GM10248 (cell line): Measurements from ENCODE around the gene SLC2A4RG.

Source experiments
- CTCF ChIA-PET: fragments of 300-600 bp; sonication (Branson Sonifier 250); formaldehyde crosslinking; extraction: SDS; loops from one replicate; lab custom pipeline; 2021; ENCODE audit warnings: antibody characterized with exemption; lab: Yijun Ruan, JAX
- POLR2A ChIA-PET: fragments of 350-650 bp; sonication (Branson Sonifier 250); formaldehyde crosslinking; extraction: SDS; loops from one replicate; lab custom pipeline; 2020; ENCODE audit warnings: antibody characterized with exemption; lab: Yijun Ruan, JAX
- DNase-seq: peaks from one replicate; pipeline ENCODE4 v3.0.0; 2012; ENCODE audit errors: extremely low spot score
- TF ChIP-seq, protein P1 (sequence below): IDR thresholded peaks from 2 replicates; pipeline ENCODE4 v1.5.1; 2012; ENCODE audit warnings: mild to moderate bottlenecking, low read depth; ENCODE audit errors: extremely low read depth, missing control alignments, control extremely low read depth

The SLC2A4RG gene

DNA sequence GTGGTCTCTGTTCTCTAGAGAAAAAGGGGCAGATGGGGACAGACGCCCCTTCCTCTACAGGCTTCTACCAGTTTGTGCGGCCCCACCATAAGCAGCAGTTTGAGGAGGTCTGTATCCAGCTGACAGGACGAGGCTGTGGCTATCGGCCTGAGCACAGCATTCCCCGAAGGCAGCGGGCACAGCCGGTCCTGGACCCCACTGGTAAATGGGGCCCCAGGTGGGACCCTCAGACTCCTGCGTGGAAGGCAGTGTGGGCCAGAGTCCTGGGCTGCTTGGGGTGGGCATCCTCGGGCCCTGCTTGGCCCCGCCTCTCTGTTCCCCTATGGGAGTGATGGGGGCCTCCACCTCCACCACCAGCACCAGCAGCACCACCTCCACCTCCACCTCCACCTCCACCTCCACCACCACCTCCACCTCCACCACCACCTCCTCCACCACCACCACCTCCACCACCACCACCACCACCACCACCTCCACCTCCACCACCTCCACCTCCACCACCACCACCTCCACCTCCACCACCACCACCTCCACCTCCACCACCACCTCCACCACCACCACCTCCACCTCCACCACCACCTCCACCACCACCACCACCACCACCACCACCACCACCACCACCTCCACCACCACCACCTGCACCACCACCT, 46.4 kb upstream of the SLC2A4RG start:
- DNase-seq, result no peak
- TF ChIP-seq, protein P1, sequence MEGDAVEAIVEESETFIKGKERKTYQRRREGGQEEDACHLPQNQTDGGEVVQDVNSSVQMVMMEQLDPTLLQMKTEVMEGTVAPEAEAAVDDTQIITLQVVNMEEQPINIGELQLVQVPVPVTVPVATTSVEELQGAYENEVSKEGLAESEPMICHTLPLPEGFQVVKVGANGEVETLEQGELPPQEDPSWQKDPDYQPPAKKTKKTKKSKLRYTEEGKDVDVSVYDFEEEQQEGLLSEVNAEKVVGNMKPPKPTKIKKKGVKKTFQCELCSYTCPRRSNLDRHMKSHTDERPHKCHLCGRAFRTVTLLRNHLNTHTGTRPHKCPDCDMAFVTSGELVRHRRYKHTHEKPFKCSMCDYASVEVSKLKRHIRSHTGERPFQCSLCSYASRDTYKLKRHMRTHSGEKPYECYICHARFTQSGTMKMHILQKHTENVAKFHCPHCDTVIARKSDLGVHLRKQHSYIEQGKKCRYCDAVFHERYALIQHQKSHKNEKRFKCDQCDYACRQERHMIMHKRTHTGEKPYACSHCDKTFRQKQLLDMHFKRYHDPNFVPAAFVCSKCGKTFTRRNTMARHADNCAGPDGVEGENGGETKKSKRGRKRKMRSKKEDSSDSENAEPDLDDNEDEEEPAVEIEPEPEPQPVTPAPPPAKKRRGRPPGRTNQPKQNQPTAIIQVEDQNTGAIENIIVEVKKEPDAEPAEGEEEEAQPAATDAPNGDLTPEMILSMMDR, result no peak
- ChIA-PET POLR2A (no interaction called here), CTCF (no interaction called here)

DNA sequence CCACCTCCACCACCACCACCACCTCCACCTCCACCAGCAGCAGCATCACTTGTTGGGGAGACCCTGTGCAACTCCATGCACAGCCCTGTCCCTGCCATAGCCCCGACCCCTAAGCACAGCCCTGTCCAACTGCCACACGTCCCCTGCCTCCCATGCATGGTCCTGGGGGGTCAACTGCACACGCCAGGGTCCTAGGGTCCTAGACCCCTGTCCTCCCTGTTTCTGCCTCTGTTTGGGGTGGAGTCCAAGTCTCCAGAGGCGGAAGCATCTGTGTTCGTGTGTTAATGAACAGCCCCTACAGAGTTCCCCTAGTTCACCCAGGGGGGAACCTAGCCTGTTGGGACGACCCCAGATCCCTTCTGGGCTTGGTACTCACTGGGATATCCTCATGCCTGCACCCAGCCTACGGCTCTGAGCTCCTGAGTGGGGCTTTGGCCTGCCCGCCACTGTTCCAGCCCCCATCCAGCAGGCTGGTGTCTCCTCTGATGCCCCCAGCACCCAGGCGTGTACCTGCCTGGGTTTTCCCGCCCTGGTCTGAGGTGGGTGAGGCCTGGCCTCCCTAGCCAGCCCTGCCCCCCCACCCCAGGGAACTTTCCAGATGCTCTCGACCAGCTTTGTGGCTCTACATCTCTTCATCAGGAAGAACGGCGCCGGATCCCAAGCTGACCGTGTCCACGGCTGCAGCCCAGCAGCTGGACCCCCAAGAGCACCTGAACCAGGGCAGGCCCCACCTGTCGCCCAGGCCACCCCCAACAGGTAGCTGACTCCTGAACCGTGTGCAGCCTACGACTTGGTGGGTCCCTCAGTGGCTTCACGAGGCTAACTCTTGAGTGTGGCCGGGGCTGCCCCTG, 45.6 kb upstream of the SLC2A4RG start:
- TF ChIP-seq, protein P1, result no peak
- CTCF ChIA-PET, result no interaction called here
- no peak for DNase-seq
- POLR2A ChIA-PET, result no interaction called here

DNA sequence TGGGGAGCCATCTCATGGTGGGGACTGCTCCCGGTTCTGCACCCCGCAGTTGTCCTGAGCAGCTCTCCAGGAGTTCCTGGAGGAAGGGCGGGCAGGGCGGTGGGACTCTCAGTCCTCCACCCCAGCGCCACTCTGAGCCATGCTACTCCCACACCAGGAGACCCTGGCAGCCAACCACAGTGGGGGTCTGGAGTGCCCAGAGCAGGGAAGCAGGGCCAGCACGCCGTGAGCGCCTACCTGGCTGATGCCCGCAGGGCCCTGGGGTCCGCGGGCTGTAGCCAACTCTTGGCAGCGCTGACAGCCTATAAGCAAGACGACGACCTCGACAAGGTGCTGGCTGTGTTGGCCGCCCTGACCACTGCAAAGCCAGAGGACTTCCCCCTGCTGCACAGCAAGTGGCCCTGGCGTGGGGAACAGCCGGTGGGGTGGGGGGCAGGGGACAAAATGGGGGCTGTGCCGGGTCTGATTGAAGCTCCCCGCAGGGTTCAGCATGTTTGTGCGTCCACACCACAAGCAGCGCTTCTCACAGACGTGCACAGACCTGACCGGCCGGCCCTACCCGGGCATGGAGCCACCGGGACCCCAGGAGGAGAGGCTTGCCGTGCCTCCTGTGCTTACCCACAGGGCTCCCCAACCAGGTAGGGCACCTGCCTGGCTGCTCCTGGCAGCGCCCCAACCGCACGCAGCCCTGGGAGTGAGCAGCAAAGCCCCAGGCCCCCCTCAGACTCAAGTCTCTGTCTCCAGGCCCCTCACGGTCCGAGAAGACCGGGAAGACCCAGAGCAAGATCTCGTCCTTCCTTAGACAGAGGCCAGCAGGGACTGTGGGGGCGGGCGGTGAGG, 44.8 kb upstream of the SLC2A4RG start:
- no peak for DNase-seq
- CTCF ChIA-PET, result interaction anchor here (2.2 kb wide), 1 partner anchor 13 kb away, joined by 9 read pairs; the partner anchor contains the start of genes ARFRP1 and ZGPAT
- POLR2A ChIA-PET, result no interaction called here
- TF ChIP-seq, protein P1, result no peak

DNA sequence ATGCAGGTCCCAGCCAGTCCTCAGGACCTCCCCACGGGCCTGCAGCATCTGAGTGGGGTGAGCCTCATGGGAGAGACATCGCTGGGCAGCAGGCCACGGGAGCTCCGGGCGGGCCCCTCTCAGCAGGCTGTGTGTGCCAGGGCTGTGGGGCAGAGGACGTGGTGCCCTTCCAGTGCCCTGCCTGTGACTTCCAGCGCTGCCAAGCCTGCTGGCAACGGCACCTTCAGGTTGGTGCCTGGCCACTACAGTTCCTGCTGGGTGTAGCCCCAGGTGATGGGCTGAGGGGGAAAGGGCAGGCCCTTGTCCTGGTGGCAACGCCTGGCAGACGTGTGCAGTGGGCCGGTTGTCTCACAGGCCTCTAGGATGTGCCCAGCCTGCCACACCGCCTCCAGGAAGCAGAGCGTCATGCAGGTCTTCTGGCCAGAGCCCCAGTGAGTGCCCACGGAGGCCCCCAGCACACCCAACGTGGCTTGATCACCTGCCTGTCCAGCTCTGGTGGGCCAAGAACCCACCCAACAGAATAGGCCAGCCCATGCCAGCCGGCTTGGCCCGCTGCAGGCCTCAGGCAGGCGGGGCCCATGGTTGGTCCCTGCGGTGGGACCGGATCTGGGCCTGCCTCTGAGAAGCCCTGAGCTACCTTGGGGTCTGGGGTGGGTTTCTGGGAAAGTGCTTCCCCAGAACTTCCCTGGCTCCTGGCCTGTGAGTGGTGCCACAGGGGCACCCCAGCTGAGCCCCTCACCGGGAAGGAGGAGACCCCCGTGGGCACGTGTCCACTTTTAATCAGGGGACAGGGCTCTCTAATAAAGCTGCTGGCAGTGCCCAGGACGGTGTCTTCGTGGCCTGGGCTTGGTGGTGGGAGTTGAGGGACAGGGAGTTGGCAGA, 43.9 kb upstream of the SLC2A4RG start:
- POLR2A ChIA-PET, result no interaction called here
- CTCF ChIA-PET, result interaction anchor here (2.2 kb wide), 1 partner anchor 12 kb away, joined by 9 read pairs; the partner anchor contains the start of genes ARFRP1 and ZGPAT
- DNase-seq, result no peak
- TF ChIP-seq, protein P1, result no peak

DNA sequence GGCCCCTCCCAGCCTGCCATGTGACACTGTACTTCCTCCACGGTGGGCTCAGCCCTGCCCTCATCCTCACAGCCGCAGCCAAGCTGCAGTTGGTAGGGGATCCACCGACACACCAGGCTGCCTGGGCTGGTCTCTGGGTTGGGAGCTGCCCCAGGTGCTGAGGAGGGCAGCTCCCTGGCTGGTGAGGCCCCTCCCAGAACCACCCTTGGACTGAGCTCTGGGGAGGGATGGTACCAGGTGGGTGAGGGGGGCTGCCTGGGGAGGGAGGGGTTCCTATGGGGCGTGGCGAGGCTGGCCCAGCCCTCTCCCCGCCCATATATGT, 43.3 kb upstream of the SLC2A4RG start:
- CTCF ChIA-PET, result interaction anchor here (2.2 kb wide), 1 partner anchor 11 kb away, joined by 9 read pairs; the partner anchor contains the start of genes ARFRP1 and ZGPAT
- POLR2A ChIA-PET, result no interaction called here

More for the DNA sequence above, 43.3 kb upstream of the SLC2A4RG start:
- DNase-seq, result no peak
- TF ChIP-seq, protein P1, result no peak
